Mammary epithelial cell (primary cell): ENCODE data around the gene PTPN3.

ENCODE experiments used
- CTCF ChIP-seq, 2 donors: IDR thresholded peaks in 1 of 2; conservative IDR thresholded peaks in 1 of 2; 2 replicates each; pipeline ENCODE4 v1.5.1; 2011 to 2012; ENCODE audit warnings: inconsistent platforms in 2 of 2, low read length in 2 of 2, mild to moderate bottlenecking in 2 of 2, control low read depth in 1 of 2, low read depth in 1 of 2; ENCODE audit not compliant: insufficient read depth in 1 of 2; ENCODE audit errors: extremely low read depth in 1 of 2
- EZH2 ChIP-seq: IDR thresholded peaks from 2 replicates; pipeline ENCODE4 v1.6.1; 2012; ENCODE audit warnings: low read length, inconsistent platforms, borderline replicate concordance

GRCh38 chr9:109499093-109499630 lies 1.1 kb upstream of the PTPN3 start:
- TF ChIP-seq CTCF (conservative IDR thresholded peaks at IDR 0.05 in 1 of 2, IDR thresholded peaks at IDR 0.05 in 1 of 2; ENCODE audit: extremely low read depth in 1 of 2, insufficient read depth in 1 of 2, low read depth in 1 of 2, low read length in 2 of 2), result no peak
- TF ChIP-seq EZH2, result no peak
